ENCODE data around the gene COL28A1.
"Not testable (repeated sequence)": the region's sequence is repeated elsewhere in the genome, so short reads cannot be mapped to it uniquely, and the experiment has no call there.

The COL28A1 gene

GRCh38 chr7:7474436-7474835, 61.2 kb downstream of the COL28A1 start:
- no peak for DNase-seq (ENCODE audit: low read depth in 2 of 2)

GRCh38 chr7:7464991-7465765, 70.5 kb downstream of the COL28A1 start:
- DNase-seq (ENCODE audit: low read depth in 2 of 2) = not testable (repeated sequence)

- no peak for DNase-seq (ENCODE audit: low read depth in 2 of 2)
Measured at GRCh38 chr7:7454000-7454399, 81.7 kb downstream of the COL28A1 start.

- no peak for DNase-seq (ENCODE audit: low read depth in 2 of 2)
Measured at GRCh38 chr7:7452652-7453051, 83.0 kb downstream of the COL28A1 start.

- no peak for DNase-seq (ENCODE audit: low read depth in 2 of 2)
Measured at GRCh38 chr7:7452119-7452518, 83.6 kb downstream of the COL28A1 start.

- DNase-seq (ENCODE audit: low read depth in 2 of 2) = no peak
Measured at GRCh38 chr7:7449055-7449454, 86.6 kb downstream of the COL28A1 start.

GRCh38 chr7:7446616-7447015, 89.1 kb downstream of the COL28A1 start:
- DNase-seq (ENCODE audit: low read depth in 2 of 2) = no peak

GRCh38 chr7:7443806-7444350, 91.8 kb downstream of the COL28A1 start:
- DNase-seq (ENCODE audit: low read depth in 2 of 2) = no peak

GRCh38 chr7:7439564-7439963, 96.1 kb downstream of the COL28A1 start:
- no peak for DNase-seq (ENCODE audit: low read depth in 2 of 2)

- DNase-seq (ENCODE audit: low read depth in 2 of 2) = no peak
Measured at GRCh38 chr7:7438851-7439250, 96.8 kb downstream of the COL28A1 start.

- no peak for DNase-seq (ENCODE audit: low read depth in 2 of 2)
Measured at GRCh38 chr7:7435978-7436377, 99.7 kb downstream of the COL28A1 start.

GRCh38 chr7:7434329-7434728, 101.3 kb downstream of the COL28A1 start:
- DNase-seq (ENCODE audit: low read depth in 2 of 2) = no peak

- DNase-seq (ENCODE audit: low read depth in 2 of 2) = no peak
Measured at GRCh38 chr7:7433811-7434210, 101.9 kb downstream of the COL28A1 start.

- DNase-seq (ENCODE audit: low read depth in 2 of 2) = no peak
Measured at GRCh38 chr7:7432979-7433378, 102.7 kb downstream of the COL28A1 start.

- DNase-seq (ENCODE audit: low read depth in 2 of 2) = no peak
Measured at GRCh38 chr7:7428806-7429205, 106.9 kb downstream of the COL28A1 start.

GRCh38 chr7:7427363-7427762, 108.3 kb downstream of the COL28A1 start:
- DNase-seq (ENCODE audit: low read depth in 2 of 2) = no peak

GRCh38 chr7:7426676-7427075, 109.0 kb downstream of the COL28A1 start:
- no peak for DNase-seq (ENCODE audit: low read depth in 2 of 2)

- no peak for DNase-seq (ENCODE audit: low read depth in 2 of 2)
Measured at GRCh38 chr7:7425321-7425720, 110.4 kb downstream of the COL28A1 start.

GRCh38 chr7:7424151-7424873, 111.4 kb downstream of the COL28A1 start:
- DNase-seq (ENCODE audit: low read depth in 2 of 2) = peak; percentile 7 to 22

- no peak for DNase-seq (ENCODE audit: low read depth in 2 of 2)
Measured at GRCh38 chr7:7422641-7423040, 113.0 kb downstream of the COL28A1 start.

- DNase-seq (ENCODE audit: low read depth in 2 of 2) = no peak
Measured at GRCh38 chr7:7421826-7422225, 113.8 kb downstream of the COL28A1 start.

GRCh38 chr7:7418997-7419396, 116.7 kb downstream of the COL28A1 start:
- DNase-seq (ENCODE audit: low read depth in 2 of 2) = no peak

GRCh38 chr7:7417851-7418250, 117.8 kb downstream of the COL28A1 start:
- DNase-seq (ENCODE audit: low read depth in 2 of 2) = no peak
